Forelimb muscle (tissue), 1 donor: Measurements from ENCODE around the gene CASK. TPM values are rescaled to one million over a fixed set of nuclear protein-coding genes. Genes with fewer than 3 reads are reported as not detected.

Experiments
- DNase-seq: peaks from one replicate; pipeline ENCODE4 v3.0.0-alpha.2; 2013; ENCODE audit warnings: low read depth
- polyA plus RNA-seq: library from polyadenylated mRNA; unstranded; fragments of 120-200 nt; gene quantifications from one replicate; pipeline ENCODE4 v1.2.1, GENCODE V29; 2013; ENCODE audit not compliant: insufficient read length

Gene CASK
- polyA plus RNA-seq, 1 donor, result 21.8 TPM

DNA sequence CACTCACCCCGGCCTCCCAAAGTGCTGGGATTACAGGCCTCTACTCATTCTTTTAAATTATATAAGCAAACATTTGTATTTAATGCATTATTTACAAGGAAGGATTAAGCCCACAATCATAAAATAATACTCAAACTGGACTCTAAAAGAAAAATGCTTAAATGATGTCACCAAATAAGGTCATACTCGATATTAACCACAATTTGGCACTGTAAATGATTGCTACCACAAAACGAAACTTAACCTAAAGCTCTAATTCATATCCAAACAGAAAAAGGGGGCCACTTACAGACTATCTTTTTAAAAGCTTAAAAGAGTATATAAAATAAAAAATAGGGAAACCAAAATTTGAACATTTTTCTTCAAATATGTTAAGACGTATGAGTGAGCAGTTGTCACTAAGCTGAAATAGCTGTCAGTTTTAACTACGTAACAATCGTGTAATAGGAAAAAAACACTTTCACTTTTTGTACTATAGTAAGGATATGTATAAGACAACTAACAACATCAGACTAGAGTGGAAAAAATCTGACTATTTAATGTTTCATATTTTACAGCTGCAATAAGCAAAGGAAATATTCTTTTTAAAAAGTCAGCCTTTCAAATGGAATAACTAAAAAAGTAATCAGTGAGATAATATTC lies 342.8 kb downstream of the CASK start:
- no peak for DNase-seq

DNA sequence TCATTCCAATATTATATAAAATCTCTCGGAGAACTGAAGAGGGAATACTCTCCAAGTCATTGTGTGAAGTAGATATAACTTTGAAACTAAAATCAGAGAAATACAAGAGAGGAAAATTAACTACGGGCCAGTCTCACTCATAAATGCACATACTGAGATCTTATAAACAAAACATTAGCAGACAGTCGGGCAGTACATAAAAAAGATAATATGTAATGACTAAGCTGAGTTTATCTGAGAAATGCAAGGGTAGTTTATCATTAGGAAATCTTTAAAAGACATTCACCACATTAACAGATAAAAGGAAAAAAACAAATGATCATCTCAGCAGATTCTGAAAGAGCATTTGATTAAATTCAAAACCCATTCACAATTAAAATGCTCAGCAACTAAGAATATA lies 359.5 kb downstream of the CASK start:
- no peak for DNase-seq

DNA sequence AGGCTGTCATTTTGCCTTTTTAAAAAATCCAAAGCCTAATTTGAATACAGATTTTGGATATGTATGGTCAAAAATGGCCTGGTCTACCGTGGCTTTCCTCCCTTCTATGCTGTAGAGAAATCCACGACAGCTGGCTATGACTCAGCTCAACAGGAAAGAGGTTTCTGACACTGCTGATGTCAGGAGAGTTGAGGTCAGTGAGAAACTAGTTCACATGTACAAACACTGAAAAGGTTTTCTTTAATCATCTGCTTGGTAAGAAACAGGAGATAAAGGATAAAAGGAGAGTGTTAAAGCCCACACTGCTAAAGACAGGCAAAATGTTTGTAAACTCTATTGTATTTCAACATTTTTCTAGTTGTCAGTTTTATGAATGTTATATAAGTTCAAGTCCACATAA lies 362.3 kb downstream of the CASK start:
- no peak for DNase-seq

DNA sequence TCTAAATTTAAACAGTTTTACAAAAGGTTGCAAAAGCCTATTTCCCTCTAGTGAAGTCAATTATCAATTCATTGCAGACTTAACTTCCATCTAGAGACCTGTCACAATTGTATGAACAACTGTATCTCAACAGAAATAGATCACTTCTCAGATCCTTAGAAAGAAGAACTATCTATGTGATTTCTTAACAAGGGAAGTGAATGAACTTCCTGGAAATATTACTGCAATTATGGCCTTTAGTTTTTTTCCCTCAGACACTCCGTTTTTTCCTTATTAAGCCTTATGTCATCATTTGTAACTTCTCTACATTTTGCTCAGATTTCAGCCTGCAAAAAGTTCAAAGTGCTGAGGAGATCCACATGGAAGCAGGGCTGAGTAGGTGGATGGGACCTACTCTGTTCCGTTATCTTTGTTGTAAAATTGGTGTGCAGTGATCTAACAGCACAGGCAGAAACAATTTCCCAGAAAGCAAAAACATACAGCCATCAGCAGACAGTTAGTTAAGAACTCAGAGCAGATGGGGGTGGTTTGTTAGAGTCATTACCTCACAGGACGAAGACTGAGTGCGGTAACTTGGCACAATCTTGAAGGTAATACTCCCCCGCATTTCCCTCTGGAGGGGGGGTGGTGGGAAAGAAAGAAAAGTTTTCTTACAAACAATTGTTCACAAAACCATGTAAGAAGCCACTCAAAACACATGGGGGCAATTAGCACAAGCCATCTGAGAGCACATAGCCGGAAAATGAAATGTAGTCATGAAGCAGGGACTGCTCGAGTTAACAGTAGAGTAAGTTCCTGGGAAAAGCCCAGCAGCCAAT lies 363.9 kb downstream of the CASK start:
- DNase-seq, result no peak

DNA sequence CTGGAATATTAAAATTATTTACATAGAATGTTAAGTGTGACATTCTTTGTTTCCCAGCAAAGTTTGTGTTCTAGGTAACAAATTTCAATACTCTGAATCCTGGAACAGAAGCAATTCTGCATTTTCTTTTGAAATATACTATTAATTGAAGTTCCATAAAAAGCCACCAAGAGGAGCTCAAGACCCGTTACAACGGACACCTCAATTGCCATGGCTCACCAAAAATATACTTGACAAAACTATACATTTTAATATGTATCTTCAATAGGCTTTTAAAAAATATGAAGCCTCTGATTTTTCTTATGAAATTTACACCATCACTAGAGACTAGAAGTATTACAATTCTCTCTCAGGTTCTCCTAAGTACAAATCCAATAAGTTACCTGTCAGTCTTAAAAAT lies 364.8 kb downstream of the CASK start:
- DNase-seq, result no peak

DNA sequence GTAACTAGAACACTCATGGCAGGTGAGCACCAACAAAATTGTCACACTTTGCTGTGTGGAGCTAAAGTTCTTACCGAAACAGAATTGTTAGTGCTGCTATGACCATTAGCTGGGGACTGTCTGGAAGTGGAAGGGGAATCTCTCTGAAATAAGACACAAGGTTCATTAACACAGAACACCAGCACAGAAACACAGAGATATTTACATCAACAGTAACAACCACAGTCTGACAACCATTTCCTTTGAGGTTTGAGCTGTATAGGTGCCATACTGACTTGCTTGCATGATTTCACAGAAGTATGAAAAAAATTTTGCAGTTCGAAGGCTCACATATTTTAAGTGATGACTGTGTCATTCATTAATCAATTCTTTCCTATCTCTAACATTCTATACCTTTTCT lies 366.4 kb downstream of the CASK start:
- no peak for DNase-seq

DNA sequence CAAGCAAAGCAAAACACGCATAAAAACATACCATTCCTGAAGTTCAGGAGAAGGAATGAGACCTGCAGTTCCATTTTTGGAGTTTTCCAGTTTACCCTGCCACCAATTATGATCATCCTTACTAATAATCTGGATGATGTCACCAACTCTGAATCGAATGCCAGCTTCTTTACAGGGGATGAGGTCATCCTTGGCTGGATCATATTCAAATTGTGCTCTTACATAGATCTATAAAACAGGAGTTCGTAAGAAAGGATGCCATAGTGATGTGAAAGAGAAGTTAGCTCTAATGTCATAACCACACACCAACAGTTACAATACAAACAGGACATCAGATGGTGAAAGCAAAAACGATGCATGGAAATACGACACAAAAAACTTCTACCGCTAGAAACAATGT lies 369.7 kb downstream of the CASK start:
- DNase-seq, result no peak

DNA sequence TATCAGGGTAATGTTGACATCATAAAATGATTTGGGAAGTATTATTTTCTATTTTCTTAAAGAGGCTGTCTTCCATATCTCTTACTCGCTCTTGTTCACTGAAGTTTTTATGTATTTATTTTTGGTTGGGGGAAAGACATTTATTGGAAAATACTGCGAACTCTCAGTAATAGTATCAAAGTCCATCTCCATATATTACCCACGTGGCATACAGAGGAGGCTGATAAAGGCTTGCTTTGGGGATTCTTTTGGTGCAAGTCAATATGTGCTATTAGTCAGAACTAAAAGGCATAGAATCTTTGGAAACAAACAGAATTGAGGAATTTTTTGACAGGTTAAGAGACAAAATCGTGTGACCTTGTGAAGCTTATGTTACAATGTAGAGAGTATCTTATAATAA lies 374.9 kb downstream of the CASK start:
- no peak for DNase-seq

DNA sequence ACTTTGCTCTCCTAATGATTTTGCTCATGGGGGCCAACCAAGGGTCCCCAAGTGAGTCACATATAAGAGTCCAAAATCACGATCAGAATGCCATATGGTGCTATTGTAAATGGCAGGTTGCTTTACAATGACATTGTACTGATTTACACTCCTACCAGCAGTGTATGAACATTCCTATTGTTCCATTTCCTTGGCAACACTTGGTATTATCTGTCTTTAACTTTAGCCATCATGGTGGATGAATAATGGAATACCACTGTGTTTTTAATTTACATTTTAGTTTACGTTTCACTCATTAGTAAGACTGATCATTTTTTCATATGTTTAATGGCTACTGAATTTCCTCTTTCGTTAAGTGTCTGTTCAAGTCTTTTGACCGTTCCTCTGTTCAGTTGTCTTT lies 379.7 kb downstream of the CASK start:
- no peak for DNase-seq

DNA sequence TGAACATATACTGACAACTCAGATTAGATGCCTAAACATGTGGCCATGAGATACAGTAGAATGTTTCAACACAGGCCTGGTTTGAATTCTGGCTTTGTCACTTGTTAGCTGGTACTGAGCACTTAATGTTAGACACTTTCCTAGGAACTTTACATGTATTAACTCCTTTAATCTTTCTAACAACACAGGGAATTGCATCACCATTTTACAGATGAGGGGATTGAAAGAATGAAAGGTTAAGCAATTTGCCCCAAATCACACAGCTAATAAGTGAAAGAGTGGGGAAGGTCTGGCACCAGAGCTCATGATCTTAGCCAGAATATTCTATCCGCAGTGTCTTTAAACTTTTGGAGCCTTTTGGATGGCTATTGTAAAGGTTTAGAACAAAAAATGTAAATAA lies 380.3 kb downstream of the CASK start:
- no peak for DNase-seq

DNA sequence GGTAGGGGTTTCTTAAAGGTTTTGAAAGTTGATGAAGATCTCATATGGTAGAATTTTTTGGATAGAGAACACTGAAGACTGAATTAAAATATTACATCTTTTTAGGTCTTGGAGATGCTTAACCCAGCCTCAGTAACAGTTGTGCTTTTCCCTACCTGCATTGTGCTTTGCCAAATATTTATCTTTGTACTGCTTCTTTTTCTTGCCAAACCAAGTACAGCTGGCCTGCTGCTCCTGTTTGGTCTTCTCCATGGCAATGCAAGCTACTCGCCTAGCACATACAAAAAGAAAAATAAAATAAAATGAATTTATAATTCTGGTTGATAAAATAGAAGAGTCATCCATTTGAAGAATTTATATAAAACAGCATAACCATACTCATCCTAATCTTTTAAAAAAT lies 380.8 kb downstream of the CASK start:
- no peak for DNase-seq

DNA sequence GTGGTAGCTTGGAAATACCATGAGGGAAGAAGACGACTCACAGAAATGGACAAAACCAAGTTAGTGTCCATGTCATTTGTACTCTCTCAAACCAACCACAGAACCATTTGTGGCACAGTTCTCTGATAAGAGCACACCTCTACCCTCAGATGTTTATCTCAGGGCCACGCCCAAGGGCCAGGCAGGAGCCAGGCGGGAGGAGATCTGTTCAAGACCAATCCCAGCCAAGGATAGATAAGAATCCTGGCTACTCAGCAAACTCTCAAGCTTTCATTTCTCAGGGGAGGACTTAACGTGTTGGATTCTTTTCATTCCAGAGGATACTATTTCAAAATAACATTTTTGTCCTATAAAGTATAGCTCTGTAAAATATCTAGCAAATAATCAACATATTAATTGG lies 381.2 kb downstream of the CASK start:
- DNase-seq, result no peak

DNA sequence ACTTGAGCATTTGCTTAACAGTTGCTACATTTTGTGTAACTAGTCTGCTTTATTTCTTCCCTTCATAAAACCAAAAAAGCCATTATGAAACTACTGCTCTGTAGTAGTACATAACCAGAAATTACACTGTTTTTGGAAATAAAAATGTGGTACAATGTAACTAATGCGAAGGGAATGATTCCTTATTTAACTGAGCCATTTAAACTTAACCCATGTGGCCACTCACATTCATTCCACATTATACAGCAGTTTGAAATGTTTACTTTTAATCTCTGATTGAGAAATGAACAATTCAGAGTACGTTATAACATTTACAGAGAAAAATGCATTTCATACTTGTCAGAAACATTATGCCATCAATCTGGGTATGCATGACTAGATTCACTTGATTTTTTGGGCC lies 382.0 kb downstream of the CASK start:
- no peak for DNase-seq

DNA sequence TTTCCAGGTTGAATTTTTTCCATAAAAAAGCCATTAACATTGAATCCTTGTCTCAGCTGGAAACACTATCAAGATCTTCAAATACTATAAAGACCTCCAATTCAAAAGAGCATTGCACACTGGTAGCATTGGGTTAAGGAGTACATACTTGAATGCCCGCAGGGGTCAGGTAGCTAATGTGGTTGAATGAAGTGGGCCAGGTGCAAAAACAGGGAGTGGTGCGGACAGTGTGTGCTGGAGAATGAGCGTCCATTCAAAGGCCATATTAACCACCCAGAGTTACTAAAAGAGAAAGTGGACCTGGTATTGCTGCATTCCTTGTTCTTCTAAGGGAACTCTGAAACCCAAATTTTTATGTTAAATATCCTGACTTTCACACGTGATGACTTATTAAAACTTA lies 384.6 kb downstream of the CASK start:
- DNase-seq, result no peak

DNA sequence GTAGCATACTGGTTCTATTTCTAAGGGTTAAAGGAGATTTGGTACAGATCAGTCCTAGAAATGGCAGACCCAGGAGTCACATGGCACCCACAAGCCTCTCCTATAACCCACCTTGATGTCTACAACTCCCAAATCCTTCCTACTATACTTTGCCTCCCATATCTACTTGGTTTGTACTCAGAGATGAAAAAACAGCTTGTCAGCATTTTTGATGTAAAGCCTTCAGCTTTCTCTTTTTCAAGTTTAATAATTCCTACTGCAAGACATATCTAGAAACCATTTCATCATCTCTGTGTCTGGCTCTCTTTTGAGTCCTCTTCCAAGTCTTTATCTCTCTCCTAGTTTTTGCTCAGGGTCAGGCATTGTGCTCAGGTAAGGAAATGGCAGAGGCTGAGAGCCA lies 393.3 kb downstream of the CASK start:
- DNase-seq, result no peak

DNA sequence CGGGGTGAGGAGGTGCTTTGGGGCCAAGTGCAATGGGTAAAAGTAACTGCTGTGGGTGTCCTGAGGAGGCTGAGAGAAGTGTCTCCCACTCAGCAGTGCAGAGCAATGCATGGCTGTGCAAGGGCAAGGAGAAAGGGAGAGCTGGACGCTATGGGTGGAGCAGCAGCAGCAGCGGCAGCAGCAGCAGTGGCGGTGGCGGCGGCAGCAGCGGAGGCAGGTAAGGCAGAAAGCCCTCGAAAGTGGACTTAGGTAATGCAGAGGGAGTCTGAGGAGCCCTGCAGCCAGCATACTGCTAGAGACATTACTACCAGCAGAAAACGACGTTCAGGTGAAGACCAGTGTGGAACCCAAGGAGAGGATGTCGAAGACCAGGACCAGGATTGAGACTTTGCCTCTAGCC lies 394.1 kb downstream of the CASK start:
- no peak for DNase-seq

DNA sequence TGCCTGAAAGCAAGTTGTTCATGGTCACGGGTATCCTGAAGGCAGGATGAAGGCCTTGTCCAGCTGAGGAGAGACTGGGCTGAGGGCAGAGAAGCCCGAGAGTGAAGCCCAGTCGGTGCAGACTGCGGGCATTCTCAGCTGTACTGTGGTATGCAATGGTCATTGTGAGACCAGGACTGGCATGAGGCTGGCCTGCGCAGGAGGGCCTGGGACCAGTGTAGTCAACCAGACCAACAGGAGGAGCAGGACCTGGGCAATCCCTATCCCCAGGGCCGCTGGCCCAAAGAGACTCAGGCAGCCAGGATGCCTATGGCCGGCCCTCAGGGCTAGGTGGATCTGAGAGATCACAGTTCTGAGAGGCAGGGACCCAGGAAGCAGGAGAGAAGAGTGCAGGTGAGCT lies 394.6 kb downstream of the CASK start:
- no peak for DNase-seq

DNA sequence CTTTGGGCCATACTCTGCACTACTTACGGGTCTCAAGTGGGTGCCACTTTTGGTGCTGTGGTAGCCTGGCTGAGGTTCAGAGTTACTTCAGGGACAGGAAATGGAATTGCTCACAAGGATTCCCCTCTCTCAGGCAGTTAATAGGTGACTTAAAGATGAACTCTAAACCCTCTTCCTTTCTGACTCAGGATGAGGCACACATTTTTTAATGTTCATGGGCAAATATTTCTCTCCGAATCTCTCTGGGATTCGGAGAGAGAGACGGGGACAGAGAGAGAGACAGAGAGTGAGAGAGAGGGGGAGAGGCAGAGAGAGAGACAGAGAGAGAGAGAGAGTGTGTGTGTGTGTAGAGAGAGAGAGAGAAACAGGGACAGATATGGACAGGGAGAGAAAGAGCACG lies 396.4 kb downstream of the CASK start:
- DNase-seq, result no peak

DNA sequence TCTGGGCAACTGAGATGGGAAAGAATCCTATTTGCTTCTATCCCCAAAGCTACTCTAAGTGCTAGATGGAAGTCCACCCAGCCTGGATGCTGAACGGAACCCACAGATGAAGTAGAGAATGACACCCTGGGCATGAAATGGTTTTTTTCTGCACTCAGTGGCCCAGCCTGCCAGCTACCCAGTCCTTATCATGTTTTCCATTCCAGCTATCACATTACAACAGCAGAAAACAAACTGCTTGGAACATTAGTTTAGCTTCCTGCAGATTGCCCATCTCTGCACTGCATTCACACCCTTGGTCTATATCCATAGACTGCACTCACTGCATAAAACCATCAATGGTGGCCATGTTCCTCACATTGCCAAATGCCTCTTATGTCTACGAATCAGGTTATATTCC lies 397.1 kb downstream of the CASK start:
- DNase-seq, result no peak

DNA sequence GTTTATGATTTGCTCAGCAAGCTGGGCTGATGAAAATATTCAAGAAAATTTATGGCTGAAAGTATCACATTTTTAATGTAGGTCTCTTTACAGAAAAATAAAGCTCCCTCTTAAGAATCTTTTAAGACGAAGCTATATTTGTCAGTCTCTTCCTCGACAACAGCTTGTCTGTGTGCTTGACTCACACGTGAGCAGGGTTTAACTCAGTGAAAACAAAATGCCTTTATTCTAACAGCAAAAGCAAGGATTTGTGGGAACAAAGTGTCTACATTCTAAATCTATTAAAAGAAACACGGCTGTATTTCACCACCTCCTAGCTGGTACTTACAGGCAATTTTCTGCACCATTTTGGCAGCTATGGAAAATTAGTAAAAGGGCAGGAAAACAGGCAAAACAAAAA lies 400.7 kb downstream of the CASK start:
- no peak for DNase-seq

DNA sequence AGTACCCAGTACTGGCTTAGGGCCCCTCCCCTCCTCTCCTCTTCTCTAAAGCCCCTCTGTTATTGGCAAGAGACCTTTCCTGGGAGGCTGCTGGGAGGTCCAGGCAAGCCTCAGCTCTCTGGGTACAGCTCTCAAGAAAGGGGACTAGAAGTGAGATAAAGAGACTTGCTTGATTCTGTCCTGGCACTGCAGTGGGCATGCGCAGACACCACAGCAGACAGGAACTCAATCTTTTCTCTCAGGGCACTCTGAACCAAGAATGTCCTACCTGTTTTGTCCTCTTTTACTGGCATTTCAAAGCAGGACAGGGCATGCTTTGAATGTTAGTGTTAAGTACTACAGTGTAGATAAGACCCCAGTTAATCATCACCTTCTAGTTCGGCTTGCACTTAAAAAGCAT lies 401.3 kb downstream of the CASK start:
- DNase-seq, result no peak

DNA sequence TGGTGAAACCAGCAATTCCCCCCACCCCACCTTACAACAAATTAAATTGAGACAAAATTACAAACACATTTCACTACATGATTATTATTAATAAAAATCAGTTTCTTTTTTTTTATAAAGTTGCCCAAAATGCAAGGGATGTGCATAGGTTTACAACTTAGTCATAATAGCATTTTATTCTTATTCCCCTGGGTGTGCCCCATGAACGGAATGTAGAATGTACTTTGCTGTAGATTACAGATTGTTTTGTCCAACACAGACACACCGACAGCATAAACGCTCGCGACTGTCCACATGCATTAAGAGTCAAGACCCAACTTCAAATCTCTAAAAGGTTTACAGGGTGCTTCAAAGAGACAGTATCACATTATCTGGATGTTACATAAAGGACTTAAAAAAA lies 403.9 kb downstream of the CASK start:
- DNase-seq, result no peak

DNA sequence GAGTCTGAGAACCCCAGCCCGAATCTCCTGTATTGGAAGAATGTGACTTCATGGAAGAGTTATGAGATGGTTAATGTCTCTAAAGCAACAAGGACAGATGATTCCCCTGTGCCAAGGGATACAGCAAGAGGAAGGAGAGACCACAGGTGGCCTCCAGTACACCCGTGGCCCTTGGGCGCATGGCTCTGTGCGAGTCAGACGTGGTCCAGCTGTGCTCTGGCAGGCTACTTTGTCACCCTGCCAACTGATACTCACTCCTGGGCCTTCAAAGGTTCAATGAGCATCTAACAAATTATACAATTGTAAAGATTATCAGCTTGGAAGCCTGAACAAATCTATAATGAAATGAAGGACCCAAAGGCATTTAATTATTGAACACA lies 404.5 kb downstream of the CASK start:
- no peak for DNase-seq
